Right kidney (tissue), 1 donor: Measurements from ENCODE around the gene SRR.
"Not testable (repeated sequence)": the region's sequence is repeated elsewhere in the genome, so short reads cannot be mapped to it uniquely, and the experiment has no call there.

Experiments used
- DNase-seq: peaks from one replicate; pipeline ENCODE4 v3.0.0-alpha.2; 2016

The SRR gene

GRCh38 chr17:2283302-2283701 is 20.4 kb upstream of the SRR start:
- DNase-seq: no peak

GRCh38 chr17:2289878-2290478 is 13.8 kb upstream of the SRR start:
- no peak for DNase-seq

- no peak for DNase-seq
Measured at GRCh38 chr17:2292100-2292499, 11.7 kb upstream of the SRR start.

GRCh38 chr17:2295575-2295974 is 8.2 kb upstream of the SRR start:
- no peak for DNase-seq

GRCh38 chr17:2297023-2297422 is 6.7 kb upstream of the SRR start:
- no peak for DNase-seq

GRCh38 chr17:2299136-2299535 is 4.6 kb upstream of the SRR start:
- no peak for DNase-seq

GRCh38 chr17:2299756-2300155 is 4.0 kb upstream of the SRR start:
- DNase-seq: no peak

- DNase-seq: no peak
Measured at GRCh38 chr17:2302778-2303203, 959 bp upstream of the SRR start.

GRCh38 chr17:2304931-2305330 is 1.2 kb downstream of the SRR start:
- no peak for DNase-seq

GRCh38 chr17:2309338-2310154 is 5.8 kb downstream of the SRR start:
- DNase-seq: no peak

- DNase-seq: no peak
Measured at GRCh38 chr17:2312736-2313135, 9.0 kb downstream of the SRR start.

- not testable (repeated sequence) for DNase-seq
Measured at GRCh38 chr17:2316916-2317205, 13.1 kb downstream of the SRR start.

GRCh38 chr17:2317796-2318195 is 14.0 kb downstream of the SRR start:
- no peak for DNase-seq

GRCh38 chr17:2319051-2319450 is 15.3 kb downstream of the SRR start:
- no peak for DNase-seq

GRCh38 chr17:2321399-2321798 is 17.6 kb downstream of the SRR start:
- no peak for DNase-seq

- DNase-seq: no peak
Measured at GRCh38 chr17:2323629-2324314, 20.0 kb downstream of the SRR start.

- no peak for DNase-seq
Measured at GRCh38 chr17:2331303-2331702, 27.6 kb downstream of the SRR start.

GRCh38 chr17:2335726-2336214 is 32.0 kb downstream of the SRR start:
- DNase-seq: no peak

GRCh38 chr17:2336215-2336851 is 32.6 kb downstream of the SRR start, which contains the start of gene TSR1:
TSR1 (minus strand) TSS chr17:2336457; CDS start chr17:2336427, 30 bp downstream.
- DNase-seq: peak; percentile 82

GRCh38 chr17:2336852-2337543 is 33.2 kb downstream of the SRR start, which contains the start of gene SGSM2:
SGSM2 (plus strand) TSS chr17:2337501; CDS start chr17:2337689, 188 bp downstream.
- DNase-seq: peak; percentile 79

- DNase-seq: peak; percentile 65
Measured at GRCh38 chr17:2337544-2338314, 34.0 kb downstream of the SRR start.
